ENCODE results near the gene UTP25. TPM values are rescaled to one million over a fixed set of nuclear protein-coding genes. Genes with fewer than 3 reads are reported as not detected.

The UTP25 gene
- total RNA-seq, 1 experiment from 2014 or later: 9.5 TPM

- ChIA-PET POLR2A (no interaction called here), CTCF (no interaction called here)
- H3K36me3 ChIP-seq (ENCODE audit: control insufficient read depth, insufficient read depth, low read length): no peaks in the 10 kb centered on the region
- intact Hi-C loops (cut with micrococcal nuclease; ENCODE audit: unreplicated experiment): no loop called here
- peaks cover 10% of the 10 kb centered on the region for H3K9me3 ChIP-seq
- no peaks in the 10 kb centered on the region; the same call in 1 of the 2 replicates for H3K4me1 ChIP-seq
- no peaks in the 10 kb centered on the region for H3K27me3 ChIP-seq (replicated peaks; ENCODE audit: control insufficient read depth, insufficient read depth, low read length)
- Mint-ChIP-seq H3K4me1 (ENCODE audit: low read depth, unreplicated experiment) (peaks cover 8% of the 10 kb centered on the region), H3K4me3 (ENCODE audit: unreplicated experiment) (no peak overlapping the region), H3K36me3 (ENCODE audit: insufficient read depth, unreplicated experiment) (peaks cover 6% of the 10 kb centered on the region), H3K27me3 (ENCODE audit: insufficient read depth, unreplicated experiment) (no peaks in the 10 kb centered on the region), H3K9me3 (ENCODE audit: unreplicated experiment) (peaks cover 19% of the 10 kb centered on the region), H3K27ac (ENCODE audit: unreplicated experiment) (no peak overlapping the region)
- H3K4me3 ChIP-seq (ENCODE audit: low read depth, low read length): no peak overlapping the region
- BruUV-seq (replicated peaks): no TSS peak
- no peak for DNase-seq
- TF ChIP-seq CTCF (IDR thresholded peaks at IDR 0.05; ENCODE audit: insufficient read depth in 1 of 2, low read depth in 1 of 2, low read length in 1 of 2, severe bottlenecking in 1 of 2, unreplicated experiment in 1 of 2): no peak
Observed at GRCh38 chr1:209869291-209870149, 41.7 kb downstream of the UTP25 start.

- no peak overlapping the region for H3K27ac Mint-ChIP-seq (ENCODE audit: unreplicated experiment)
- Histone ChIP-seq H3K4me1 (no peaks in the 10 kb centered on the region; the same call in 1 of the 2 replicates), H3K36me3 (ENCODE audit: control insufficient read depth, insufficient read depth, low read length) (no peaks in the 10 kb centered on the region), H3K27me3 (replicated peaks; ENCODE audit: control insufficient read depth, insufficient read depth, low read length) (no peaks in the 10 kb centered on the region), H3K9me3 (peaks cover 10% of the 10 kb centered on the region), H3K4me3 (ENCODE audit: low read depth, low read length) (no peak overlapping the region)
- ChIA-PET POLR2A (no interaction called here), CTCF (no interaction called here)
- TF ChIP-seq CTCF (IDR thresholded peaks at IDR 0.05; ENCODE audit: insufficient read depth in 1 of 2, low read depth in 1 of 2, low read length in 1 of 2, severe bottlenecking in 1 of 2, unreplicated experiment in 1 of 2): no peak
- H3K36me3 Mint-ChIP-seq (ENCODE audit: insufficient read depth, unreplicated experiment): peaks cover 6% of the 10 kb centered on the region
- H3K4me3 Mint-ChIP-seq (ENCODE audit: unreplicated experiment): no peak overlapping the region
- no peak for DNase-seq
- intact Hi-C loops (cut with micrococcal nuclease; ENCODE audit: unreplicated experiment): no loop called here
- no peaks in the 10 kb centered on the region for H3K27me3 Mint-ChIP-seq (ENCODE audit: insufficient read depth, unreplicated experiment)
- BruUV-seq (replicated peaks): no TSS peak
- H3K9me3 Mint-ChIP-seq (ENCODE audit: unreplicated experiment): peaks cover 19% of the 10 kb centered on the region
- H3K4me1 Mint-ChIP-seq (ENCODE audit: low read depth, unreplicated experiment): peaks cover 8% of the 10 kb centered on the region
Observed at GRCh38 chr1:209870151-209870831, 42.5 kb downstream of the UTP25 start.

- no peaks in the 10 kb centered on the region for H3K27me3 Mint-ChIP-seq (ENCODE audit: insufficient read depth, unreplicated experiment)
- no peak for TF ChIP-seq CTCF (IDR thresholded peaks at IDR 0.05; ENCODE audit: insufficient read depth in 1 of 2, low read depth in 1 of 2, low read length in 1 of 2, severe bottlenecking in 1 of 2, unreplicated experiment in 1 of 2)
- ChIA-PET POLR2A (no interaction called here), CTCF (no interaction called here)
- peaks cover 8% of the 10 kb centered on the region for H3K4me1 Mint-ChIP-seq (ENCODE audit: low read depth, unreplicated experiment)
- no peak overlapping the region for H3K4me3 Mint-ChIP-seq (ENCODE audit: unreplicated experiment)
- BruUV-seq (replicated peaks): no TSS peak
- H3K27ac Mint-ChIP-seq (ENCODE audit: unreplicated experiment): no peak overlapping the region
- peaks cover 8% of the 10 kb centered on the region for H3K9me3 ChIP-seq
- DNase-seq: no peak
- intact Hi-C loops (cut with micrococcal nuclease; ENCODE audit: unreplicated experiment): no loop called here
- peaks cover 6% of the 10 kb centered on the region for H3K36me3 Mint-ChIP-seq (ENCODE audit: insufficient read depth, unreplicated experiment)
- no peaks in the 10 kb centered on the region for H3K36me3 ChIP-seq (ENCODE audit: control insufficient read depth, insufficient read depth, low read length)
- H3K27me3 ChIP-seq (replicated peaks; ENCODE audit: control insufficient read depth, insufficient read depth, low read length): no peaks in the 10 kb centered on the region
- no peak overlapping the region for H3K4me3 ChIP-seq (ENCODE audit: low read depth, low read length)
- no peaks in the 10 kb centered on the region; the same call in 1 of the 2 replicates for H3K4me1 ChIP-seq
- H3K9me3 Mint-ChIP-seq (ENCODE audit: unreplicated experiment): peaks cover 18% of the 10 kb centered on the region
Observed at GRCh38 chr1:209871006-209871405, 43.2 kb downstream of the UTP25 start.
